H1 (cell line): ENCODE data around the gene FAM161A. TPM values are rescaled to one million over a fixed set of nuclear protein-coding genes. Genes with fewer than 3 reads are reported as not detected.
"Not testable (repeated sequence)": the region's sequence is repeated elsewhere in the genome, so short reads cannot be mapped to it uniquely, and the experiment has no call there.

Experiments
- CTCF ChIA-PET: fragments of 300-600 bp; sonication (Branson Sonifier 250); formaldehyde crosslinking; loops from one replicate; lab custom pipeline; 2021; ENCODE audit not compliant: partially characterized antibody; lab: Charles Lee
- POLR2A ChIA-PET: fragments of 300-600 bp; sonication (Branson Sonifier 250); formaldehyde crosslinking; loops from one replicate; lab custom pipeline; 2021; ENCODE audit warnings: inconsistent platforms; ENCODE audit not compliant: partially characterized antibody; lab: Charles Lee
- DNase-seq, 2 experiments: peaks; one replicate each; pipeline versions ENCODE4 v3.0.0 to v3.0.0-alpha.2; 2010 to 2022; ENCODE audit warnings: low spot score in 2 of 2, low read depth in 1 of 2, mixed read lengths in 1 of 2
- FAIRE-seq: peaks from 2 replicates; lab custom pipeline; 2011; peaks lifted over from hg19 to GRCh38; lab: Jason Lieb, UNC
- H2AFZ ChIP-seq: 2 replicates; pipeline ENCODE4 v1.8.1; 2012; ENCODE audit warnings: low read length, inconsistent platforms
- H2AK5ac ChIP-seq: 2 replicates; pipeline ENCODE4 v1.6.1; 2013; ENCODE audit warnings: low read depth, low read length
- H2BK120ac ChIP-seq: replicated peaks from 2 replicates; pipeline ENCODE3; 2013; ENCODE audit warnings: low read depth, low read length, inconsistent platforms
- H2BK12ac ChIP-seq: 2 replicates; pipeline ENCODE4 v1.6.1; 2013; ENCODE audit warnings: low read depth, low read length
- H2BK15ac ChIP-seq: 2 replicates; pipeline ENCODE4 v1.6.1; 2013; ENCODE audit warnings: low read length
- H2BK20ac ChIP-seq: 2 replicates; pipeline ENCODE4 v1.6.1; 2013; ENCODE audit warnings: low read length
- H2BK5ac ChIP-seq: 2 replicates; pipeline ENCODE4 v1.6.1; 2013; ENCODE audit warnings: low read depth, low read length
- H3K14ac ChIP-seq: 2 replicates; pipeline ENCODE4 v1.6.1; 2013; ENCODE audit warnings: inconsistent platforms; ENCODE audit not compliant: insufficient read length
- H3K18ac ChIP-seq: 2 replicates; pipeline ENCODE4 v1.6.1; 2013; ENCODE audit warnings: low read length; ENCODE audit errors: extremely low read depth
- H3K23ac ChIP-seq: 2 replicates; pipeline ENCODE4 v1.6.1; 2013; ENCODE audit warnings: inconsistent platforms; ENCODE audit not compliant: insufficient read length
- H3K23me2 ChIP-seq: 2 replicates; pipeline ENCODE4 v1.6.1; 2013; ENCODE audit warnings: low read depth, low read length
- H3K27ac ChIP-seq: 2 replicates; pipeline ENCODE4 v1.6.1; 2011; ENCODE audit warnings: low read depth, low read length, inconsistent platforms
- H3K27me3 ChIP-seq, 4 experiments: replicated peaks in 1 of 4; 1 replicate in 1 of 4; 2 replicates in 3 of 4; pipeline versions ENCODE4 v1.6.1 to v1.8.1; 2011 to 2013; ENCODE audit warnings: low read length in 3 of 4, mild to moderate bottlenecking in 3 of 4, inconsistent platforms in 2 of 4, mixed read lengths in 2 of 4, moderate library complexity in 1 of 4; ENCODE audit not compliant: control insufficient read depth in 3 of 4, insufficient read depth in 3 of 4; ENCODE audit errors: extremely low read depth in 1 of 4
- H3K36me3 ChIP-seq, 4 experiments: 2 replicates each; pipeline versions ENCODE4 v1.6.1 to v1.8.1; 2011 to 2013; ENCODE audit warnings: mild to moderate bottlenecking in 4 of 4, low read length in 3 of 4, moderate library complexity in 2 of 4, control low read depth in 1 of 4, inconsistent platforms in 1 of 4; ENCODE audit not compliant: insufficient read depth in 4 of 4, control insufficient read depth in 2 of 4
- H3K4ac ChIP-seq: replicated peaks from 2 replicates; pipeline ENCODE3; 2013; ENCODE audit warnings: low read length, low read depth, mixed read lengths, inconsistent platforms; ENCODE audit not compliant: insufficient read length
- H3K4me1 ChIP-seq, 4 experiments: replicated peaks in 1 of 4; 1 replicate in 1 of 4; 2 replicates in 3 of 4; pipeline versions ENCODE4 v1.6.1 to v1.8.1; 2011 to 2013; ENCODE audit warnings: low read length in 3 of 4, inconsistent platforms in 2 of 4, mixed read lengths in 1 of 4; ENCODE audit not compliant: insufficient read depth in 4 of 4, control insufficient read depth in 3 of 4
- H3K4me2 ChIP-seq, 2 experiments: 2 replicates each; pipeline versions ENCODE4 v1.6.1 to v1.8.1; 2011 to 2013; ENCODE audit warnings: low read depth in 2 of 2, low read length in 2 of 2, control low read depth in 1 of 2, inconsistent platforms in 1 of 2, mild to moderate bottlenecking in 1 of 2; ENCODE audit not compliant: insufficient read depth in 1 of 2
- H3K4me3 ChIP-seq, 4 experiments: fragments of 200-600, 300-600 bp in 1 of 4; sonication (generic), shearing (Covaris generic), sonication (Bioruptor Twin) in 1 of 4; 2 replicates each; pipeline versions ENCODE4 v1.5.1 to v1.8.1; 2011 to 2016; ENCODE audit warnings: low read length in 4 of 4, low read depth in 3 of 4, control low read depth in 2 of 4, inconsistent platforms in 2 of 4, mild to moderate bottlenecking in 2 of 4, mixed read lengths in 1 of 4, moderate library complexity in 1 of 4; ENCODE audit not compliant: insufficient read depth in 2 of 4; ENCODE audit errors: extremely low read depth in 1 of 4
- H3K56ac ChIP-seq: replicated peaks from 2 replicates; pipeline ENCODE3; 2013; ENCODE audit warnings: low read depth, mild to moderate bottlenecking, mixed read lengths, low read length, inconsistent platforms; ENCODE audit not compliant: insufficient read length
- H3K79me1 ChIP-seq: 2 replicates; pipeline ENCODE4 v1.6.1; 2013; ENCODE audit warnings: low read depth, low read length, control low read depth
- H3K79me2 ChIP-seq, 2 experiments: 2 replicates each; pipeline versions ENCODE4 v1.6.1 to v1.8.1; 2012 to 2013; ENCODE audit warnings: low read length in 2 of 2, mild to moderate bottlenecking in 2 of 2, inconsistent platforms in 1 of 2; ENCODE audit not compliant: insufficient read depth in 2 of 2, control insufficient read depth in 1 of 2
- H3K9ac ChIP-seq, 4 experiments: replicated peaks in 1 of 4; 1 replicate in 1 of 4; 2 replicates in 3 of 4; pipeline versions ENCODE4 v1.6.1 to v1.8.1; 2011 to 2013; ENCODE audit warnings: low read depth in 3 of 4, low read length in 3 of 4, control low read depth in 2 of 4, mild to moderate bottlenecking in 2 of 4, moderate library complexity in 2 of 4, inconsistent platforms in 1 of 4; ENCODE audit errors: extremely low read depth in 1 of 4
- H3K9me3 ChIP-seq, 2 experiments: 2 replicates each; pipeline versions ENCODE4 v1.6.1 to v1.8.1; 2012 to 2013; ENCODE audit warnings: mild to moderate bottlenecking in 2 of 2, moderate library complexity in 2 of 2, control low read depth in 1 of 2, inconsistent platforms in 1 of 2, low read depth in 1 of 2, low read length in 1 of 2, mixed read lengths in 1 of 2; ENCODE audit not compliant: insufficient read depth in 2 of 2
- H4K20me1 ChIP-seq, 2 experiments: replicated peaks in 1 of 2; 2 replicates each; pipeline versions ENCODE3 to v1.8.1; 2011 to 2013; ENCODE audit warnings: inconsistent platforms in 2 of 2, low read length in 2 of 2, mild to moderate bottlenecking in 1 of 2; ENCODE audit not compliant: insufficient read depth in 2 of 2, control insufficient read depth in 1 of 2
- H4K5ac ChIP-seq: 2 replicates; pipeline ENCODE4 v1.6.1; 2013; ENCODE audit warnings: low read length, low read depth, mixed read lengths, inconsistent platforms; ENCODE audit not compliant: insufficient read length
- H4K8ac ChIP-seq: 2 replicates; pipeline ENCODE4 v1.8.0; 2013; ENCODE audit warnings: mild to moderate bottlenecking, moderate library complexity, low read length, inconsistent platforms; ENCODE audit not compliant: insufficient read depth; ENCODE audit errors: extremely low read depth
- H4K91ac ChIP-seq: replicated peaks from 2 replicates; pipeline ENCODE3; 2013; ENCODE audit warnings: low read length, mixed read lengths, inconsistent platforms; ENCODE audit not compliant: insufficient read length
- CTCF ChIP-seq, 3 experiments: IDR thresholded peaks; 1 replicate in 2 of 3; 2 replicates in 1 of 3; pipeline versions ENCODE4 v1.5.1 to v1.6.1; 2011; ENCODE audit warnings: low read length in 3 of 3, mild to moderate bottlenecking in 3 of 3, inconsistent platforms in 2 of 3, low read depth in 1 of 3, moderate library complexity in 1 of 3; ENCODE audit not compliant: insufficient read depth in 1 of 3; ENCODE audit errors: control extremely low read depth in 1 of 3
- RAD21 ChIP-seq, 2 experiments: IDR thresholded peaks in 1 of 2; conservative IDR thresholded peaks in 1 of 2; 2 replicates each; pipeline ENCODE4 v1.6.1; 2011; ENCODE audit warnings: low read depth in 2 of 2, low read length in 2 of 2, improper control_type of control experiment in 1 of 2, inconsistent platforms in 1 of 2, mild to moderate bottlenecking in 1 of 2, moderate library complexity in 1 of 2
- WGBS, 2 experiments: shearing (Covaris generic) in 1 of 2; methylation state at CpG; one replicate each; pipeline versions ENCODE4 v1.1.6 to v1.1.7; 2013 to 2015; ENCODE audit warnings: low lambda C conversion rate in 2 of 2, mixed read lengths in 2 of 2, inconsistent platforms in 1 of 2, low coverage in 1 of 2, missing lambda C conversion rate in 1 of 2; ENCODE audit not compliant: insufficient replicate concordance in 2 of 2, insufficient coverage in 1 of 2, insufficient read length in 1 of 2; ENCODE audit errors: extremely low coverage in 1 of 2, missing lambda C conversion rate in 1 of 2; 5-methylcytosine and 5-hydroxymethylcytosine counted together
- polyA plus RNA-seq, 7 experiments: library from polyadenylated mRNA; depleted of rRNA in 3 of 7; stranded (reverse) in 5 of 7; unstranded in 2 of 7; fragments of >200 nt in 5 of 7; fragments of 200-250 nt in 2 of 7; gene quantifications; 1 replicate in 5 of 7; 2 replicates in 1 of 7; 4 replicates in 1 of 7; pipeline versions ENCODE4 v1.2.1 to v1.2.3, GENCODE V29; 2011 to 2013; ENCODE audit warnings: missing spikeins in 2 of 7, mixed read lengths in 2 of 7
- total RNA-seq: library from RNA; stranded (reverse); fragmentation: NEBNext Ultra II Directional; extraction: Animal tissue kit (Norgen Biotek cat#: 25700); gene quantifications from 2 replicates; pipeline ENCODE4 v1.2.1, GENCODE V29; 2021

FAM161A gene
- total and polyA plus RNA-seq, 2 of the 8 experiments (the other 6 are each of a cell fraction or from before 2014, with no cell fraction given), result 1.6 to 9.7 TPM

GRCh38 chr2:61851270-61851669, 2.6 kb downstream of the FAM161A start:
- not testable (repeated sequence) for H3K4me2 ChIP-seq, H4K8ac ChIP-seq
- TF ChIP-seq CTCF (IDR thresholded peaks at IDR 0.05; ENCODE audit: control extremely low read depth in 1 of 3, insufficient read depth in 1 of 3, low read depth in 1 of 3, low read length in 3 of 3), result peak; percentile 27 to 37 (median 36)
- peak in 1 of 2 experiments; percentile 27; a peak in 1 of 4 replicates for TF ChIP-seq RAD21 (IDR thresholded peaks at IDR 0.05 in 1 of 2, conservative IDR thresholded peaks at IDR 0.05 in 1 of 2; ENCODE audit: low read depth in 2 of 2, low read length in 2 of 2)
- TF ChIP-seq, all 59 proteins: peak for 2; not testable (repeated sequence) for 57

More at GRCh38 chr2:61851270-61851669, 2.6 kb downstream of the FAM161A start:
- not testable (repeated sequence) for H3K27ac ChIP-seq, H2BK20ac ChIP-seq, H3K9me3 ChIP-seq, H4K5ac ChIP-seq, H3K4ac ChIP-seq, H4K20me1 ChIP-seq, H3K36me3 ChIP-seq, H2BK15ac ChIP-seq, H2AFZ ChIP-seq, H3K79me1 ChIP-seq, H2BK120ac ChIP-seq, H2AK5ac ChIP-seq, H3K56ac ChIP-seq, H3K14ac ChIP-seq, H2BK12ac ChIP-seq, H3K23ac ChIP-seq, H3K27me3 ChIP-seq, H3K9ac ChIP-seq, H4K91ac ChIP-seq, H2BK5ac ChIP-seq, H3K4me1 ChIP-seq, FAIRE-seq, H3K4me3 ChIP-seq, H3K18ac ChIP-seq, H3K79me2 ChIP-seq
- DNase-seq, result peak in 1 of 2 experiments; percentile 56
- 83% methylated on average over 10 of the region's 10 CpGs; no CpG with 5 or more reads in 1 of the 2 experiments for WGBS, 2 experiments
- H3K23me2 ChIP-seq, result peaks cover 16% of the 10 kb centered on the region
- CTCF ChIA-PET, result interaction anchor here (0.6 to 1.7 kb wide), 9 partner anchors 9 to 1780 kb away, joined by 3 to 10 read pairs (median 3); no protein-coding TSS in a partner anchor
- POLR2A ChIA-PET, result interaction anchor here (1.2 kb wide), 2 partner anchors 16 to 325 kb away, joined by 3 read pairs; no protein-coding TSS in a partner anchor
